ENCODE results near the gene TUBD1. TPM values are rescaled to one million over a fixed set of nuclear protein-coding genes. Genes with fewer than 3 reads are reported as not detected.

The TUBD1 gene
- total RNA-seq = 2.6 and 4.1 TPM in 2 replicates

GRCh38 chr17:59892924-59893675, at the start of gene TUBD1, which contains the start of gene RPS6KB1:
Gene TUBD1, minus strand, starts transcription at chr17:59892943. Its CDS starts 1,941 bp downstream, at chr17:59891002.
Gene RPS6KB1, plus strand, starts transcription at chr17:59893121. Its CDS starts 64 bp downstream, at chr17:59893185.

Other genes starting within 250 kb of the TUBD1 start
- gene PTRH2, start 185.5 kb downstream of the TUBD1 start, total RNA-seq = 17.4 and 23.4 TPM in 2 replicates
- gene VMP1, start 185.3 kb downstream of the TUBD1 start, total RNA-seq = 137 and 177 TPM in 2 replicates
- gene RPS6KB1, start 178 bp upstream of the TUBD1 start, total RNA-seq = 18.8 and 28.0 TPM in 2 replicates
- 15.7 and 19.8 TPM in 2 replicates for gene RNFT1, start 71.8 kb upstream of the TUBD1 start, total RNA-seq
- gene HEATR6, start 186.0 kb upstream of the TUBD1 start, total RNA-seq = 13.1 and 22.3 TPM in 2 replicates